PC-3 (cell line): ENCODE data around the gene TNPO3. TPM values are rescaled to one million over a fixed set of nuclear protein-coding genes. Genes with fewer than 3 reads are reported as not detected.

Experiments used
- ATAC-seq: fragments of 200-7000 bp; cut with Tn5 transposase; 2 replicates; pipeline ENCODE4 v1.9.1; 2020; ENCODE audit warnings: mild to moderate bottlenecking, moderate library complexity
- BruUV-seq: library from RNA; stranded (reverse); fragments of 400-500 nt; replicated peaks from 2 replicates; lab custom pipeline; 2021; lab: Mats Ljungman, UMichigan
- CTCF ChIA-PET: fragments of 300-600 bp; sonication (Branson Sonifier 250); formaldehyde crosslinking; loops from one replicate; lab custom pipeline; 2022; ENCODE audit warnings: antibody characterized with exemption; lab: Charles Lee
- POLR2A ChIA-PET: fragments of 300-600 bp; sonication (Branson Sonifier 250); formaldehyde crosslinking; loops from one replicate; lab custom pipeline; 2022; ENCODE audit warnings: antibody characterized with exemption; ENCODE audit not compliant: unreplicated experiment; lab: Charles Lee
- DNase-seq: peaks from one replicate; pipeline ENCODE4 v3.0.0-alpha.2; 2015
- H2AFZ ChIP-seq: fragments of 300-600 bp; sonication (generic); 2 replicates; pipeline ENCODE4 v1.6.0; 2016; ENCODE audit warnings: antibody characterized with exemption, low read length
- H3F3A ChIP-seq: fragments of 300-600 bp; sonication (generic); one replicate; pipeline ENCODE4 v1.6.0; 2017; ENCODE audit warnings: antibody characterized with exemption, low read length, control low read depth, mild to moderate bottlenecking; ENCODE audit not compliant: unreplicated experiment
- H3K27ac ChIP-seq: fragments of 300-600 bp; sonication (generic); 2 replicates; pipeline ENCODE4 v1.5.1; 2016; ENCODE audit warnings: mild to moderate bottlenecking, low read length
- H3K27me3 ChIP-seq: fragments of 300-600 bp; sonication (generic); 2 replicates; pipeline ENCODE4 v1.6.1; 2016; ENCODE audit warnings: low read length, mixed read lengths
- H3K36me3 ChIP-seq: fragments of 300-600 bp; sonication (generic); 2 replicates; pipeline ENCODE4 v1.6.1; 2016; ENCODE audit warnings: low read depth, mixed run types, low read length, mixed read lengths
- H3K4me1 ChIP-seq: fragments of 300-600 bp; sonication (generic); 2 replicates; pipeline ENCODE4 v1.5.1; 2016; ENCODE audit warnings: low read length; ENCODE audit not compliant: insufficient read depth
- H3K4me2 ChIP-seq: fragments of 300-600 bp; sonication (generic); 2 replicates; pipeline ENCODE4 v1.6.0; 2016; ENCODE audit warnings: low read length
- H3K4me3 ChIP-seq: fragments of 300-600 bp; sonication (generic); 2 replicates; pipeline ENCODE4 v1.5.1; 2016; ENCODE audit warnings: mild to moderate bottlenecking, low read length, mixed read lengths
- H3K79me2 ChIP-seq: fragments of 300-600 bp; sonication (generic); 2 replicates; pipeline ENCODE4 v1.6.1; 2017; ENCODE audit warnings: low read length, mixed read lengths
- H3K9ac ChIP-seq: fragments of 300-600 bp; sonication (generic); 2 replicates; pipeline ENCODE4 v1.6.0; 2016; ENCODE audit warnings: mild to moderate bottlenecking, low read length
- H3K9me2 ChIP-seq: fragments of 300-600 bp; sonication (generic); replicated peaks from 2 replicates; pipeline ENCODE4 v1.6.1; 2016; ENCODE audit warnings: mixed run types, low read length, mixed read lengths
- H3K9me3 ChIP-seq: fragments of 300-600 bp; sonication (generic); 2 replicates; pipeline ENCODE4 v1.6.1; 2016; ENCODE audit warnings: low read length, mixed read lengths
- H4K20me1 ChIP-seq: fragments of 300-600 bp; sonication (generic); 2 replicates; pipeline ENCODE4 v1.6.1; 2016; ENCODE audit warnings: low read length, mixed read lengths
- EZH2 ChIP-seq: fragments of 300-600 bp; sonication (generic); IDR thresholded peaks from one replicate; pipeline ENCODE4 v1.6.1; 2017; ENCODE audit warnings: antibody characterized with exemption, mild to moderate bottlenecking, low read length; ENCODE audit not compliant: unreplicated experiment
- EZH2phosphoT487 ChIP-seq: fragments of 300-600 bp; sonication (generic); IDR thresholded peaks from 2 replicates; pipeline ENCODE4 v1.6.1; 2018; ENCODE audit warnings: mild to moderate bottlenecking, antibody characterized with exemption, low read length, borderline replicate concordance
- intact Hi-C: fragments of 100-400 bp; cut with micrococcal nuclease; formaldehyde crosslinking; loops from 2 replicates; pipeline ENCODE4 v1.9.0; 2023
- total RNA-seq: library from RNA; depleted of rRNA; stranded (reverse); fragments of >200 nt; gene quantifications from 2 replicates; pipeline ENCODE4 v1.2.3, GENCODE V29; 2014
- TF ChIP-seq, protein P1 (sequence below): fragments of 300-600 bp; sonication (generic); conservative IDR thresholded peaks from 2 replicates; pipeline ENCODE4 v1.5.1; 2017; ENCODE audit warnings: antibody characterized with exemption, low read depth, mild to moderate bottlenecking, low read length

Gene TNPO3
- total RNA-seq, 1 experiment from 2014 or later: 55.9 TPM

GRCh38 chr7:129047761-129048160 is 7.2 kb downstream of the TNPO3 start:
- DNase-seq (no peak), ATAC-seq (no peak)
- TF ChIP-seq, protein P1, sequence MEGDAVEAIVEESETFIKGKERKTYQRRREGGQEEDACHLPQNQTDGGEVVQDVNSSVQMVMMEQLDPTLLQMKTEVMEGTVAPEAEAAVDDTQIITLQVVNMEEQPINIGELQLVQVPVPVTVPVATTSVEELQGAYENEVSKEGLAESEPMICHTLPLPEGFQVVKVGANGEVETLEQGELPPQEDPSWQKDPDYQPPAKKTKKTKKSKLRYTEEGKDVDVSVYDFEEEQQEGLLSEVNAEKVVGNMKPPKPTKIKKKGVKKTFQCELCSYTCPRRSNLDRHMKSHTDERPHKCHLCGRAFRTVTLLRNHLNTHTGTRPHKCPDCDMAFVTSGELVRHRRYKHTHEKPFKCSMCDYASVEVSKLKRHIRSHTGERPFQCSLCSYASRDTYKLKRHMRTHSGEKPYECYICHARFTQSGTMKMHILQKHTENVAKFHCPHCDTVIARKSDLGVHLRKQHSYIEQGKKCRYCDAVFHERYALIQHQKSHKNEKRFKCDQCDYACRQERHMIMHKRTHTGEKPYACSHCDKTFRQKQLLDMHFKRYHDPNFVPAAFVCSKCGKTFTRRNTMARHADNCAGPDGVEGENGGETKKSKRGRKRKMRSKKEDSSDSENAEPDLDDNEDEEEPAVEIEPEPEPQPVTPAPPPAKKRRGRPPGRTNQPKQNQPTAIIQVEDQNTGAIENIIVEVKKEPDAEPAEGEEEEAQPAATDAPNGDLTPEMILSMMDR: no peak
- no peak for TF ChIP-seq EZH2
- no peak for TF ChIP-seq EZH2phosphoT487
- no peak overlapping the region for H3K4me3 ChIP-seq
- H3K9me3 ChIP-seq: no peaks in the 10 kb centered on the region
- no TSS peak for BruUV-seq
- no peak overlapping the region for H3K27ac ChIP-seq
- intact Hi-C loops: no loop called here
- no peak overlapping the region for H3K4me2 ChIP-seq
- H3K9me2 ChIP-seq: no peaks in the 10 kb centered on the region
- POLR2A ChIA-PET: no interaction called here
- CTCF ChIA-PET: interaction anchor here (0.6 kb wide), 1 partner anchor 116 kb away, joined by 5 read pairs; no protein-coding TSS in a partner anchor
- no peak overlapping the region for H2AFZ ChIP-seq
- H3K79me2 ChIP-seq: peaks cover 99% of the 10 kb centered on the region
- H4K20me1 ChIP-seq: peaks cover 50% of the 10 kb centered on the region
- no peaks in the 10 kb centered on the region for H3F3A ChIP-seq
- H3K9ac ChIP-seq: no peak overlapping the region
- H3K36me3 ChIP-seq: no peaks in the 10 kb centered on the region; the same call in 1 of the 2 replicates
- no peaks in the 10 kb centered on the region; the same call in 1 of the 2 replicates for H3K4me1 ChIP-seq
- H3K27me3 ChIP-seq: no peaks in the 10 kb centered on the region

DNA sequence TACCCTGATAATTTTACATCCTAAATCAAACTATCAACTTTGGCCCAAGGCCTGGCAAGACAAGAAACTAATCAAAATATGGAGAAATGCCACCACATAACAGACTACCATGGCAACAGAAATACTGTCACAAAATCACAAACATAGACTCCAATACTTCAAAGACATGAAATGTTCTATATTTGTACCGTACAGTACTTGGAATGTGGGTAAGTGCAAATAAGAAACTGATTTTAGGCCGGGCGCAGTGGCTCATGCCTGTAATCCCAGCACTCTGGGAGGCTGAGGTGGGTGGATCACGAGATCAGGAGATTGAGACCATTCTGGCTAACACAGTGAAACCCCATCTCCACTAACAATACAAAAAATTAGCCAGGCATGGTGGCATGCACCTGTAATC is 9.2 kb downstream of the TNPO3 start:
- Histone ChIP-seq H2AFZ (no peak overlapping the region), H3K9me3 (no peaks in the 10 kb centered on the region), H3K4me2 (no peak overlapping the region), H3K36me3 (no peaks in the 10 kb centered on the region; the same call in 1 of the 2 replicates), H3K9me2 (no peaks in the 10 kb centered on the region), H3K27ac (no peak overlapping the region), H3K79me2 (peaks cover 99% of the 10 kb centered on the region), H3K4me3 (no peak overlapping the region), H4K20me1 (peaks cover 57% of the 10 kb centered on the region), H3F3A (no peaks in the 10 kb centered on the region), H3K4me1 (no peaks in the 10 kb centered on the region), H3K27me3 (no peaks in the 10 kb centered on the region), H3K9ac (no peak overlapping the region)
- POLR2A ChIA-PET: no interaction called here
- BruUV-seq: no TSS peak
- CTCF ChIA-PET: no interaction called here
- ATAC-seq (no peak), DNase-seq (no peak)
- TF ChIP-seq, protein P1: no peak
- no peak for TF ChIP-seq EZH2
- TF ChIP-seq EZH2phosphoT487: no peak
- intact Hi-C loops: no loop called here

- Histone ChIP-seq H3K9ac (no peak overlapping the region), H3K4me2 (no peak overlapping the region), H3K9me3 (no peaks in the 10 kb centered on the region), H3K4me1 (no peaks in the 10 kb centered on the region), H3K79me2 (peaks cover 100% of the 10 kb centered on the region), H3K27me3 (no peaks in the 10 kb centered on the region), H2AFZ (no peak overlapping the region), H3K27ac (no peak overlapping the region), H3K9me2 (no peaks in the 10 kb centered on the region), H3K4me3 (no peak overlapping the region), H3F3A (no peaks in the 10 kb centered on the region), H3K36me3 (peaks cover 7% of the 10 kb centered on the region), H4K20me1 (peaks cover 52% of the 10 kb centered on the region)
- POLR2A ChIA-PET: no interaction called here
- DNase-seq: no peak
- BruUV-seq: no TSS peak
- intact Hi-C loops: no loop called here
- CTCF ChIA-PET: no interaction called here
- ATAC-seq: no peak
- TF ChIP-seq EZH2 (no peak), EZH2phosphoT487 (no peak)
- TF ChIP-seq, protein P1: no peak
Observed at GRCh38 chr7:129043012-129043411, 11.9 kb downstream of the TNPO3 start.
